K562 (cell line): ENCODE measurements around the gene AGAP3. TPM values are rescaled to one million over a fixed set of nuclear protein-coding genes. Genes with fewer than 3 reads are reported as not detected.

Experiments
- BRCA1 ChIP-seq, 2 experiments: fragments of 450-650 bp in 1 of 2; sonication (generic) in 1 of 2; formaldehyde crosslinking in 1 of 2; IDR thresholded peaks; 2 replicates each; pipeline versions ENCODE4 v1.5.0 to v1.6.1; 2017 to 2020; ENCODE audit warnings: mild to moderate bottlenecking in 1 of 2, missing genetic modification reagents in 1 of 2
- HNRNPK ChIP-seq: fragments of 200-400 bp; formaldehyde crosslinking; IDR thresholded peaks from one replicate; pipeline ENCODE4 v1.6.1; 2018; ENCODE audit warnings: mild to moderate bottlenecking, low read depth, low read length; ENCODE audit not compliant: poor library complexity, severe bottlenecking
- JUNB ChIP-seq: fragments of 450-650 bp; formaldehyde crosslinking; conservative IDR thresholded peaks from 2 replicates; pipeline ENCODE4 v1.4.0; 2020; ENCODE audit warnings: mild to moderate bottlenecking
- ZNF253 ChIP-seq: fragments of 250-450 bp; sonication (Bioruptor Pico); conservative IDR thresholded peaks from 2 replicates; pipeline ENCODE4 v1.6.1; 2021; ENCODE audit warnings: mild to moderate bottlenecking
- ZNF696 ChIP-seq: fragments of 250-450 bp; sonication (Bioruptor Pico); conservative IDR thresholded peaks from 2 replicates; pipeline ENCODE4 v1.4.0; 2020; ENCODE audit warnings: mild to moderate bottlenecking, moderate library complexity
- polyA plus RNA-seq, 8 experiments: library from polyadenylated mRNA; depleted of rRNA in 4 of 8; stranded (reverse) in 5 of 8; unstranded in 3 of 8; fragments of >200 nt; fragmentation: Nextera tagmentation in 2 of 8; fragmentation: Illumina TruSeq in 1 of 8; extraction: Ambion mirVana in 2 of 8; extraction: Trizol in 1 of 8; gene quantifications; 2 replicates each; pipeline versions ENCODE4 v1.2.1 to v1.2.3, GENCODE V29; 2011 to 2014; ENCODE audit warnings: inconsistent platforms in 1 of 8, missing spikeins in 1 of 8
- total RNA-seq, 7 experiments: library from RNA; depleted of rRNA in 6 of 7; stranded (reverse); fragments of >200 nt in 6 of 7; fragmentation: Illumina TruSeq in 2 of 7; extraction: Trizol in 2 of 7; gene quantifications; 2 replicates each; pipeline versions ENCODE4 v1.2.1 to v1.2.3, GENCODE V29; 2011 to 2021; ENCODE audit warnings: low replicate concordance in 1 of 7
- TF ChIP-seq, protein P1 (sequence below): fragments of 450-650 bp; IDR thresholded peaks from 2 replicates; pipeline ENCODE4 v1.6.1; 2016; ENCODE audit warnings: low read depth
- TF ChIP-seq, protein P2 (sequence below), 2 experiments: fragments of 450-650 bp in 1 of 2; IDR thresholded peaks; 2 replicates each; pipeline ENCODE4 v1.6.1; 2011 to 2017; ENCODE audit warnings: low read depth in 2 of 2, antibody characterized with exemption in 1 of 2, borderline replicate concordance in 1 of 2, low read length in 1 of 2, mild to moderate bottlenecking in 1 of 2, mixed read lengths in 1 of 2; ENCODE audit not compliant: control insufficient read depth in 1 of 2
- TF ChIP-seq, protein P3 (sequence below): sonication (generic); formaldehyde crosslinking; IDR thresholded peaks from 2 replicates; pipeline ENCODE4 v1.8.1; 2023; ENCODE audit warnings: missing genetic modification reagents, mild to moderate bottlenecking, borderline replicate concordance

The AGAP3 gene
- total and polyA plus RNA-seq, 9 of the 15 experiments (the other 6 are each of a cell fraction or from before 2014, with no cell fraction given), result 3.4 to 208 (median 62.2) TPM

DNA sequence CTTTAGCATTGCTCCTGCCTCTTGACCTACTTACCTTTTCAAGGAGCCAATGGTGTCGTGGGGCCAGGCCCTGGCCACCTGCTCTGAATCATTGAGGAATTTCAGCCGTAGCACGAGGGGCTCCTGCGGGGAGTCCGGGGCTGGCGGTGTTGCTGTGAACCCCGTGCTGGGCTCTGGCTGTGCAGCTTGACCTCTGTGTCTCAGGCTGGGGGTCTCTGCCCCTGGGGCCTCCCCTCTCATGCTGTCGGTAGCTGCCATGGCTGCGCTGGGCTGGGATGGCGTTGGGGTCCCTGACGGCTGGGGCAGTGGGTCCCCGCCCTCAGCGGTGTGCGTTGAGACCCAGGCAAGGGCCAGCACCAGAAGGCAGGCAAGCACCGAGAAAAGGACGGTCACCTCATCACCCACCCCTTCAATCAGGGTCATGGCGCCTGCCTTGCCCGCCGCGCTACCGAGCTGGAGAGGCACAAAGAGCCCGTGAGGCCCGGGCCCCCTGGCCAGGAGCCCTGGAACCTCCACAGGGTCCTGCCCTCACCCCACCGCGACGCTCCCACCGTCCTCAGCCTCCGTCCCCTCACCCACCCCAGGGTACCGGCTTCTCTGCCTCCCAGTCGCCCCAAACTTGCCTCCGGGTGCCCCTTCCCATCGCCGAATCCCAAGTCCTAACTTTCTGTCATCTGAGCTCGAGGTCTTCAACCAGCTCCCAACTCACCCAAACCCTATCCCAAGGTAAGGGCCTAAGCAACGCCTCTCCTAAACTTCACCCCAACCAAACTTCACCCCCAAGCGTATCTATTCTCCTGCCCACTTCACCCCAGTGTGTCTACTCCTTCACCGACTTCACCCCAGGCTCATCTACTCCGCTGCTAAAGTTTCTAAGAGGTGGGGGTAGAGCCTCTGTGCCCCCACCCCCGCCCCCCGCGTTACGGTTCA lies 3.9 kb upstream of the AGAP3 start (continued):
- TF ChIP-seq, protein P1, sequence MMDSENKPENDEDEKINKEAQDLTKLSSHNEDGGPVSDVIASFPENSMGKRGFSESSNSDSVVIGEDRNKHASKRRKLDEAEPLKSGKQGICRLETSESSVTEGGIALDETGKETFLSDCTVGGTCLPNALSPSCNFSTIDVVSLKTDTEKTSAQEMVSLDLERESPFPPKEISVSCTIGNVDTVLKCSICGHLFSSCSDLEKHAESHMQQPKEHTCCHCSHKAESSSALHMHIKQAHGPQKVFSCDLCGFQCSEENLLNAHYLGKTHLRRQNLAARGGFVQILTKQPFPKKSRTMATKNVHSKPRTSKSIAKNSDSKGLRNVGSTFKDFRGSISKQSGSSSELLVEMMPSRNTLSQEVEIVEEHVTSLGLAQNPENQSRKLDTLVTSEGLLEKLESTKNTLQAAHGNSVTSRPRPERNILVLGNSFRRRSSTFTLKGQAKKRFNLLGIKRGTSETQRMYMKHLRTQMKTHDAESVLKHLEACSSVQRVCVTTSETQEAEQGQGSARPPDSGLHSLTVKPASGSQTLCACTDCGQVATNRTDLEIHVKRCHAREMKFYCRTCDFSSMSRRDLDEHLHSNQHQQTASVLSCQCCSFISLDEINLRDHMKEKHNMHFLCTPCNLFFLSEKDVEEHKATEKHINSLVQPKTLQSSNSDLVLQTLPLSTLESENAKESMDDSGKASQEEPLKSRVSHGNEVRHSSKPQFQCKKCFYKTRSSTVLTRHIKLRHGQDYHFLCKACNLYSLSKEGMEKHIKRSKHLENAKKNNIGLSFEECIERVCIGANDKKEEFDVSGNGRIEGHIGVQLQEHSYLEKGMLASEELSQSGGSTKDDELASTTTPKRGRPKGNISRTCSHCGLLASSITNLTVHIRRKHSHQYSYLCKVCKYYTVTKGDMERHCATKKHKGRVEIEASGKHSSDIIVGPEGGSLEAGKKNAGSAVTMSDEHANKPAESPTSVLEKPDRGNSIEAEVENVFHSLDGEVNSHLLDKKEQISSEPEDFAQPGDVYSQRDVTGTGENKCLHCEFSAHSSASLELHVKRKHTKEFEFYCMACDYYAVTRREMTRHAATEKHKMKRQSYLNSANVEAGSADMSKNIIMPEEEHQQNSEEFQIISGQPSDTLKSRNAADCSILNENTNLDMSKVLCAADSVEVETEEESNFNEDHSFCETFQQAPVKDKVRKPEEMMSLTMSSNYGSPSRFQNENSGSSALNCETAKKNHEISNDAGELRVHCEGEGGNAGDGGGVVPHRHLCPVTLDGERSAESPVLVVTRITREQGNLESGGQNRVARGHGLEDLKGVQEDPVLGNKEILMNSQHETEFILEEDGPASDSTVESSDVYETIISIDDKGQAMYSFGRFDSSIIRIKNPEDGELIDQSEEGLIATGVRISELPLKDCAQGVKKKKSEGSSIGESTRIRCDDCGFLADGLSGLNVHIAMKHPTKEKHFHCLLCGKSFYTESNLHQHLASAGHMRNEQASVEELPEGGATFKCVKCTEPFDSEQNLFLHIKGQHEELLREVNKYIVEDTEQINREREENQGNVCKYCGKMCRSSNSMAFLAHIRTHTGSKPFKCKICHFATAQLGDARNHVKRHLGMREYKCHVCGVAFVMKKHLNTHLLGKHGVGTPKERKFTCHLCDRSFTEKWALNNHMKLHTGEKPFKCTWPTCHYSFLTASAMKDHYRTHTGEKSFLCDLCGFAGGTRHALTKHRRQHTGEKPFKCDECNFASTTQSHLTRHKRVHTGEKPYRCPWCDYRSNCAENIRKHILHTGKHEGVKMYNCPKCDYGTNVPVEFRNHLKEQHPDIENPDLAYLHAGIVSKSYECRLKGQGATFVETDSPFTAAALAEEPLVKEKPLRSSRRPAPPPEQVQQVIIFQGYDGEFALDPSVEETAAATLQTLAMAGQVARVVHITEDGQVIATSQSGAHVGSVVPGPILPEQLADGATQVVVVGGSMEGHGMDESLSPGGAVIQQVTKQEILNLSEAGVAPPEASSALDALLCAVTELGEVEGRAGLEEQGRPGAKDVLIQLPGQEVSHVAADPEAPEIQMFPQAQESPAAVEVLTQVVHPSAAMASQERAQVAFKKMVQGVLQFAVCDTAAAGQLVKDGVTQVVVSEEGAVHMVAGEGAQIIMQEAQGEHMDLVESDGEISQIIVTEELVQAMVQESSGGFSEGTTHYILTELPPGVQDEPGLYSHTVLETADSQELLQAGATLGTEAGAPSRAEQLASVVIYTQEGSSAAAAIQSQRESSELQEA, result peak; percentile 22; the same call in 1 of the 2 replicates
- TF ChIP-seq JUNB (CRISPR knock-in tag), result no peak
- TF ChIP-seq, protein P2, sequence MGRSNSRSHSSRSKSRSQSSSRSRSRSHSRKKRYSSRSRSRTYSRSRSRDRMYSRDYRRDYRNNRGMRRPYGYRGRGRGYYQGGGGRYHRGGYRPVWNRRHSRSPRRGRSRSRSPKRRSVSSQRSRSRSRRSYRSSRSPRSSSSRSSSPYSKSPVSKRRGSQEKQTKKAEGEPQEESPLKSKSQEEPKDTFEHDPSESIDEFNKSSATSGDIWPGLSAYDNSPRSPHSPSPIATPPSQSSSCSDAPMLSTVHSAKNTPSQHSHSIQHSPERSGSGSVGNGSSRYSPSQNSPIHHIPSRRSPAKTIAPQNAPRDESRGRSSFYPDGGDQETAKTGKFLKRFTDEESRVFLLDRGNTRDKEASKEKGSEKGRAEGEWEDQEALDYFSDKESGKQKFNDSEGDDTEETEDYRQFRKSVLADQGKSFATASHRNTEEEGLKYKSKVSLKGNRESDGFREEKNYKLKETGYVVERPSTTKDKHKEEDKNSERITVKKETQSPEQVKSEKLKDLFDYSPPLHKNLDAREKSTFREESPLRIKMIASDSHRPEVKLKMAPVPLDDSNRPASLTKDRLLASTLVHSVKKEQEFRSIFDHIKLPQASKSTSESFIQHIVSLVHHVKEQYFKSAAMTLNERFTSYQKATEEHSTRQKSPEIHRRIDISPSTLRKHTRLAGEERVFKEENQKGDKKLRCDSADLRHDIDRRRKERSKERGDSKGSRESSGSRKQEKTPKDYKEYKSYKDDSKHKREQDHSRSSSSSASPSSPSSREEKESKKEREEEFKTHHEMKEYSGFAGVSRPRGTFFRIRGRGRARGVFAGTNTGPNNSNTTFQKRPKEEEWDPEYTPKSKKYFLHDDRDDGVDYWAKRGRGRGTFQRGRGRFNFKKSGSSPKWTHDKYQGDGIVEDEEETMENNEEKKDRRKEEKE (IDR thresholded peaks at IDR 0.05; ENCODE audit: borderline replicate concordance in 1 of 2, control insufficient read depth in 1 of 2, low read depth in 2 of 2, low read length in 1 of 2), result no peak
- TF ChIP-seq BRCA1 (IDR thresholded peaks at IDR 0.05), result no peak
- TF ChIP-seq BRCA1 (CRISPR knock-in tag; IDR thresholded peaks at IDR 0.05), result no peak
- TF ChIP-seq ZNF253 (CRISPR knock-in tag), result no peak
- TF ChIP-seq, protein P3, sequence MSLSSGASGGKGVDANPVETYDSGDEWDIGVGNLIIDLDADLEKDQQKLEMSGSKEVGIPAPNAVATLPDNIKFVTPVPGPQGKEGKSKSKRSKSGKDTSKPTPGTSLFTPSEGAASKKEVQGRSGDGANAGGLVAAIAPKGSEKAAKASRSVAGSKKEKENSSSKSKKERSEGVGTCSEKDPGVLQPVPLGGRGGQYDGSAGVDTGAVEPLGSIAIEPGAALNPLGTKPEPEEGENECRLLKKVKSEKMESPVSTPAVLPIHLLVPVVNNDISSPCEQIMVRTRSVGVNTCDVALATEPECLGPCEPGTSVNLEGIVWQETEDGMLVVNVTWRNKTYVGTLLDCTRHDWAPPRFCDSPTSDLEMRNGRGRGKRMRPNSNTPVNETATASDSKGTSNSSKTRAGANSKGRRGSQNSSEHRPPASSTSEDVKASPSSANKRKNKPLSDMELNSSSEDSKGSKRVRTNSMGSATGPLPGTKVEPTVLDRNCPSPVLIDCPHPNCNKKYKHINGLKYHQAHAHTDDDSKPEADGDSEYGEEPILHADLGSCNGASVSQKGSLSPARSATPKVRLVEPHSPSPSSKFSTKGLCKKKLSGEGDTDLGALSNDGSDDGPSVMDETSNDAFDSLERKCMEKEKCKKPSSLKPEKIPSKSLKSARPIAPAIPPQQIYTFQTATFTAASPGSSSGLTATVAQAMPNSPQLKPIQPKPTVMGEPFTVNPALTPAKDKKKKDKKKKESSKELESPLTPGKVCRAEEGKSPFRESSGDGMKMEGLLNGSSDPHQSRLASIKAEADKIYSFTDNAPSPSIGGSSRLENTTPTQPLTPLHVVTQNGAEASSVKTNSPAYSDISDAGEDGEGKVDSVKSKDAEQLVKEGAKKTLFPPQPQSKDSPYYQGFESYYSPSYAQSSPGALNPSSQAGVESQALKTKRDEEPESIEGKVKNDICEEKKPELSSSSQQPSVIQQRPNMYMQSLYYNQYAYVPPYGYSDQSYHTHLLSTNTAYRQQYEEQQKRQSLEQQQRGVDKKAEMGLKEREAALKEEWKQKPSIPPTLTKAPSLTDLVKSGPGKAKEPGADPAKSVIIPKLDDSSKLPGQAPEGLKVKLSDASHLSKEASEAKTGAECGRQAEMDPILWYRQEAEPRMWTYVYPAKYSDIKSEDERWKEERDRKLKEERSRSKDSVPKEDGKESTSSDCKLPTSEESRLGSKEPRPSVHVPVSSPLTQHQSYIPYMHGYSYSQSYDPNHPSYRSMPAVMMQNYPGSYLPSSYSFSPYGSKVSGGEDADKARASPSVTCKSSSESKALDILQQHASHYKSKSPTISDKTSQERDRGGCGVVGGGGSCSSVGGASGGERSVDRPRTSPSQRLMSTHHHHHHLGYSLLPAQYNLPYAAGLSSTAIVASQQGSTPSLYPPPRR (CRISPR knock-in tag), result no peak
- TF ChIP-seq ZNF696 (CRISPR knock-in tag), result no peak
- TF ChIP-seq HNRNPK, result no peak
